Activated T-cell treated with anti-CD3 and anti-CD28 coated beads for 1 hour (primary cell): ENCODE measurements around the gene WIPF2.
A peak's percentile ranks its signal among the peaks of the same experiment; 100 is the strongest.

Experiments used
- DNase-seq: peaks from one replicate; pipeline ENCODE4 v3.0.0-alpha.2; 2020; ENCODE audit warnings: low read depth

WIPF2 gene

DNA sequence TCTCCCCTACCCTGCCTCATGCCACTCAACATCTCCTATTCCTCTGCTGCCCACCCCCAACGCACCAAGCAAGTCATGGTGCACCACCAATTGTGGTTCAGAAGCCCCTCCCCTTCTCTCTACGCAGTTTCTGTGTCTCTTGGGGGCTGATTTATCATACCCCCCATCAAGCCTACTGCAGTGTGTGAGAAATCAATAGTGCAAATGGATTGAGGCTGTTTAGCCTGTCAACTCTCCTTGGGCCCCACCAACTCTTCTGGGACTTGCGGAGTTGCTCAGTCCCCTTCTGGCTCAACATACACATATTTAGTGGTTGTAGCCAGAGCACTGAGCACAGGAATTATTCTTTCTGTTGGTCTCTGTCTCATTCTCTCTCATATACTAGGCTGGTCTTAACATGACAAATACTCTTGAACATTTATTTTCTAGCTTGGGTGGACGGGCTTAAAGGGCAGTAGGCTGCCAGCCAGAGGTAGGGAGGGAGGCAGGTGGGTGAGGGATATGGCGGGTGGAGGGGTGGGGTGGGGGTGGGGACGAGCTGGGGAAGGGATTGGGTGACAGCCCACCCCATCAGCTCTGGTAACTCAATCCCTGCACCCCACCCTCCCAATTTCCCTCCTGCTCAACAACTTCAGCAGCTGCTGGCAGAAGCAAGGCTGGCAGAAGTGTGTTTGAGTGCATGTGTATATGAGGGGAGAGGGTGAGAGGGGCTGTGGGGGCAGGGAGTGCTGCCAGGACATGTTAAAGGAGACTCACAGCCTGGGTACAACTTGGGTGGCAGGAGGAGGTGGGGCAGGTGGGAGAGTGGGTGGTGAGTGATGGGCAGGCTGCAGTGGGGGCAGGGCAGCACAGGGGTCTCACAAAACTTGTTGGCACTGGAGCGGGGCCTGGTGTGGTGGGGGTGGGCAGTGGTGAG, 94.8 kb downstream of the WIPF2 start:
- DNase-seq, result no peak

DNA sequence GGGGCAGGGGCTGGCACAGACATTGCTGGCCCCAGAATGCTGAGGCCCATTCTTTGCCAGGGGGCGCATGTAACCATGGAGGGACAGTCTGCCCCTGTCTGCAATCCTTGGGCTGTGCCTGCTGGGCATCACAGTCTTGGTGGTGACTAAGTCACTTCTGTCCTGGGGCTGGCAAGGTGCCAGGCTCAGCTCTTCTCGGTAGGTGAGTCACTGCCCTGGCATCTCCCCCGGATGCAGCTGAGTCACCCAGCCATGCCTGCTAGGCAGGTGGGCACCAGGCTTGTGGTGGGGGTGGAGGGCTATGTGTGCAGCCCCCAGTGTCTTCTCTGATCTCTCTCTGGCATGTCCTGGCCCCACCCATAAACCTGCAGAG, 95.5 kb downstream of the WIPF2 start:
- DNase-seq, result peak; percentile 86

DNA sequence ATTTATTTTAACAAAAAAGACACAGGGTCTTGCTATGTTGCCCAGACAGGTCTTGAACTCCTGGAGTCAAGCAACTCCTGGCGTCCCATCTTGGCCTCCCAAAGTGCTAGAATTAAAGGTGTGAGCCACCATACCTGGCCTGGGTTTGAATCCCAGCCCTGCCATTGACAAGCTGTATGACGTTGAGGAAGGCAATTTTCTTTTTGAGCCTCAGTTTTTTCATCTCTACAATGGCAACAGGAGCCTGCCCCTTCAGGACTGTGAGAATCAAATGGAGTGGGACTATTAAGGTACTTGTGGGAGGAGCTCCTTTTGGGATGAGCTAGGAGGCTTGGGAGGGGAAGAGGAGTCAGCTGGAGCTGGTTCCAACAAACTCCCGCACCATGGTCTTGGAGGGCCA, 96.1 kb downstream of the WIPF2 start:
- DNase-seq, result no peak

DNA sequence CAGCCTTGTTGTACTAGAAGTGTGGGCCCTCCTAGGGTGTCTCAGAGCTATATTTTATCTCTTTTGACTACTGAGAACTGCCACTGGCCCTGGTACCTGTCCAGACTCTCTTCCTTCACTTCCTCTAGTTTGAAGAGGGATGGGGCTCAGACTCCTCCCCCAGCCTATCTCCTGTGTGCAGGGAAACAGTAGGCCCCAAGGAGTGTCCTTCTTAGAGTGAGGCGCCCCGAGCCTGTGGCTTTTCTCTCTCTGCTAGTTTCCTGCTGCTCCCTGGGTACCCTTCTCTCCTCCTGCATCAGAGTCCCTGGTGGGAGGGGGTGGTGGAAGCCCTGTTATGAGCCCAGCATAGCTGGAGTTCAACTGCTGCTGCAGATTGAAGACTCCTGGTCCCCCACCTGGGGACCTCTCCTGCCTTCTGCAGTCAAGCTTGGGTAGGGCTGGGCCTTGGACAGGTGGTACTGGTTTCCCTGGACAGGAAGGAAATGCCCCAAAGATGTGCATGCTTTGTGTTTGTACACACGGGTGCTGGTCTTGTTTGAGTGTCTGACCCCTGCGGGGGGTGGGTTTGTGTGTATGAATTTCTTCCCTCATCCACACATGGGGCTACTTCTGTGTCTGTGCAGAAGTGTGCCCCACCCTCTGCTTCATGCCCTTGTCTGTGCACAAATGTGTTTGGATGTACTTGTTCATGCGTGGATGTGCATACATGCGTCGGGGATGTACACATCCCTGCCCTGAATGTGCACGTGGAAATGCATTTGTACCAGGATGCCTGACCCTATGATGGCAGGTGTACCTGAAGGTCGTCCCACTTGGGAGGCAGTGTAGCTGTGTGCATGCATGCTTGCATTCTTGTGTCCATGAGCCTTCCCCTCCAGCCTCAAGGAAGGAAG, 96.8 kb downstream of the WIPF2 start:
- no peak for DNase-seq

DNA sequence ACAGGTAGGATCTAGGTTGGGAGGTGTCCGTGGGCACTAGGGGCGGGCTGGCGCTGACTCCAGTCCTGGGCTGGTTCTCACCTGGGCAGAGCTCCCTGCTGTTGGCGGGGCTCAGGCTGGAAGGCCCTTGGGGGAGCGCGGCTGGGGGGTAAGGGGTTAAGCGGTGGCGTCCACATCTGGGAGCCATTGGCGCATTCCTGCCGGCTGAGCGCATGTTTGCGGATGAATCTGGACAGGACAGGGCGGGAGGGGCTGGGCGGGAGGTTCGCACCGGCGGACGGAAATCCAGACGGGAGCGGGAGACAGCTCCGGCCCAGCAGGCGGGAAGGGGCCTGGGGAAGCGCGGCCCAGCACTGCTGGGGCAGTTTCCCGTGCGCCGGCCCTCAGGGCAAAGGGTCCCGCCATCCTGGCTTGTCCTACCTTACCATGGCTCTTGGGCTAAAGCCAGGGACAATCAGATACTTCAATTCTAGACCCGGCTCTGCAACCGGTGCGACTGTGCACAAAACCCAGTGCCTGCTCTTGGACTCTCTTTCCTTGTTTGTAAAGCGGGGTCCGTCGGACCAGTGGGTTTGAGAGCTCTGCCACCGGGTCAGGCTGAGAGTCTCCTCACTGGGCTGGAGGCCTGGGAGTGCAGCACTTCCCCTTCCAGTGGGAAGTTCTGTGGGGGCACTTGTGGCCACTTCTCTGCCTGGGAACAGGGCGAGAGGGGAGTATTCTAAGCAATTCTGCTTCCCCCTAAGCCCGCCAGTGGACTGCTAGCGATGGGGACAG, 97.7 kb downstream of the WIPF2 start:
- no peak for DNase-seq

DNA sequence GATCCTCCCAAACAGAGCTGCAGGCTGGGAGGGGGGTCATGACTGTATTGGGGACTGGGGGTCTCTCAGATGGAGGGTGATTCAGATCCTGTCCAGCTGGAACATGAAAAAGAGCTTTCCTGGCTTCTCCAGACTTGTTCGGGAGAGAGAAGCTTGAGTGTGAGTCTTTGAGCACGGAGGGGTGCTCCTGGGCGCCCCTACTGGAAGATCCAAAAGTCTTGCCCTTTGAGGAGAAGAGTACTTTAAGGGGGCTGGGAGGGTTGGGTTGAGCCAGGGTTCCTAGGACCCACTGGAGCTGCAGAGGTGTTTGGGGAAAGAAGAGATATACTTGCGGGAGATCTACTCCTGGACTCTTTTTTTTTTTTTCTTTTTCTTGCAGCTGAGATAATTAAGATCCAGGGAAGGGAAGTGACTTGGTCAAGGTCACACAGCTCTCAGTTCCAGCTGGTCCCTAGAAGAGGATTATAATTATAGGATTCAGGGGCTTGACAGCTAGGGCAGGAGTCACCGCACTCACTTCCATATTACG, 98.3 kb downstream of the WIPF2 start:
- peak; percentile 45 for DNase-seq

DNA sequence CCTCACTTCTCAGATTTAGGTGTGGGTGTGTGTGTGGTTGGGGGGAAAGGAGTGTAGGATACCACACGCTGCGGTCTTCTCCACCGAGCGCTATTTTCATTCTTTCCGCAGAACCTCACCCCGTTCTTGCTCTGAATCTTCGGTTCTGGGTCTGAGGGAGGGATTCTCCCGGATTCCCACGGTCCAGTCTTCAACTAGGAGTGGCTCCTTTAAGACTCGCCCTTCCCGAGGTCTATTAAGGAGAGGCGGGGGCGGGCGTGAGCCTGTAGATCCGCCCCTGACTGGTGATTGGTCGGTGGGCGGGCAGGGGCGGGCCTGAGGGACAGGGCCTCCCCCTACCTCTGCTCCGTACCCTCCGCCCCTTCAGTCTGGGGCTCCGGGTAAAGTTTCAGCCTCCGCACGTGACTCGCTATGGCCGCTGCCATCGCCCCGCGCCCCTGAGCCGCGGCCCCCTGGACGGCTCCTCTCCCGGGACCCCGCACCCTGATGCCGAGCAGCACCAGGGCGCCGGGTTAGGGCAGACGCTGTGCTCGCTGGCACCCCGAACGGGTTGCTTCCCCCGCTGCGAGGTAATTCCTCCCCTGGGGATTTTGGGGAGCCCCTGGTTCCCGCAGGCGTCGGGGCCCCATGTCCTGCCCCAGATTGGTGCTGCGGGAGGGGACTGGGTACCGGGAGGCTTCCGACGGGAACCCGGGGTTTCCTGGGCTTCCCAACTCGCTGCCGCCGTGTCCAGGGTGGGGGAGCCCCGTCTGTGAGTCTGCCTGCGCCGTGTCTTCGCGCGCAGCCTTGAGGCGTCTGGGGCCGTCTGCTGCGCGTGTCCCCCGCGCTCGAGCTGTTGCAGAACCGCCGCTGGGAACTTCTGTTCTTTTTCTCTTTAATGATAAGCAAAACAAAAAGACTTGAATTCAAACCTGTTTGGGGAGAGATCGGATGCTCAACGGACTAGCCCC, 99.1 kb downstream of the WIPF2 start:
- peak; percentile 90 for DNase-seq

DNA sequence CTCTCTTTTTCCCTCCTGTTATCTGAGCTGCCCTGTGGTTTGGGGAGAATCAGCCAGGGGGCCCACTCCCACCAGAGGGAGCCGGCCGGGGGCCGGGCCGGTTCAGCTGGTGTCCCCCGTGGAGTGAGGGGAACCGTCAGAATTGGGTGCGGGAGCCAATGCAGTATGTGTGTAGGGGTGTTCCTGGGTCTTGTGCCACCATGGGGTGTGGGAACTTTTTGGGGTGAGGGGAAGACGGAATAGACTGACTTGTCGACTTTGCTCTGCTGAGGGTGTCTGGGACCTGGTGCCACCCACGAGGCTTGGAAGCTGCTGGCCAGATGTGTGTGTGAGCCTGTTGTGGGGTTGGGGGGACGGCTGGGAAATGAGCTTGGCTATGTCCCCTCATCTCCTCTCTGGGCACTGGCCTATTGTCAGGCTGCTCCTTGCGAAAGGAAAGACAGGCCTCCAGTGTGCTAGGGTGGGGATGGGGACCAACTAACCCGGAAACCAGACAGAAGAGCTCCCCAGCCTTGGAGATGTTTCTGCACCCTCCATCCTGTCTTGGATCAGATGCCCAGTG, 99.8 kb downstream of the WIPF2 start:
- no peak for DNase-seq

DNA sequence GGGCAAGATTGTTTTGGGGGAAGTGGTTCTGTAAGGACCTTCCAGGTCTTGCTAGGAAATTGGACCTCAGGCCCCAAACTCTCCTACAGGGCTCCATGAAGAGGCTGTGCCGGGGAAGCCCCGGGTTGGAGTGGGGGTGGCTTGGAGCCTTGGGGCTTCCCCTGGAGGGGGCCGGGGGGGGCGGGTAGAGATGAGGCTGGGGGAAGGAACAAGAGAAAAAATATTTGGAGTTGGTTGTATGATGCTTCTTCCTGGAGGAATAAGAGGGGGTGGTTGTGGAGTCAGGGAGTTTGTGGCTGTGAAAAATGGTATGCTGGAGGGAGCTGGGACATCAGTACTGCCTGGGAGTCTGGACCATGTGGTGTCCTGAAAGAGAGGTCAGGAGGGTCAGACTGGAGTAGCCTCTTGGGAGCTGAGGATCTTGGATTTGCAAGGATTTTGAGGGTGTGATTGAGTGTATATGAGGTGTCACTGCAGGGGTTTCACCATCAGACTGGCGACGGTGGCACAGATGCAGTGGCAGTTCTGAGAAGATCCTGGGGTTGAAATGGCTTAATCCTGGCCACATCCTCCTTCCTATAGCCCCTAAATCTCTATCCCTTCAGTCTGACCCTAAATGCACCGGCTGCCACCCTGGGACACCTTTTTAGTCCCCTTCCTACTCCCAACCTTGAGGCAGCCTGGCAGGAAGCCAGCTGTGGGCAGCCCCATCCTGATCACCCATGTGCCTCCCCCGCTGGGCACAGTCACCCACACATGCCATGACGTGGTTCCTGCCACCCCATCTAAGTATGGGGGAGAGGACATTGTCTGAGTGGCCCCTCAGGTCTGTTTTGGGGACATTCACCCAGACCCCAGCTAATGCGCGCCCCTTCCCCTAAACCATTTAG, 100.8 kb downstream of the WIPF2 start:
- peak; percentile 78 for DNase-seq

DNA sequence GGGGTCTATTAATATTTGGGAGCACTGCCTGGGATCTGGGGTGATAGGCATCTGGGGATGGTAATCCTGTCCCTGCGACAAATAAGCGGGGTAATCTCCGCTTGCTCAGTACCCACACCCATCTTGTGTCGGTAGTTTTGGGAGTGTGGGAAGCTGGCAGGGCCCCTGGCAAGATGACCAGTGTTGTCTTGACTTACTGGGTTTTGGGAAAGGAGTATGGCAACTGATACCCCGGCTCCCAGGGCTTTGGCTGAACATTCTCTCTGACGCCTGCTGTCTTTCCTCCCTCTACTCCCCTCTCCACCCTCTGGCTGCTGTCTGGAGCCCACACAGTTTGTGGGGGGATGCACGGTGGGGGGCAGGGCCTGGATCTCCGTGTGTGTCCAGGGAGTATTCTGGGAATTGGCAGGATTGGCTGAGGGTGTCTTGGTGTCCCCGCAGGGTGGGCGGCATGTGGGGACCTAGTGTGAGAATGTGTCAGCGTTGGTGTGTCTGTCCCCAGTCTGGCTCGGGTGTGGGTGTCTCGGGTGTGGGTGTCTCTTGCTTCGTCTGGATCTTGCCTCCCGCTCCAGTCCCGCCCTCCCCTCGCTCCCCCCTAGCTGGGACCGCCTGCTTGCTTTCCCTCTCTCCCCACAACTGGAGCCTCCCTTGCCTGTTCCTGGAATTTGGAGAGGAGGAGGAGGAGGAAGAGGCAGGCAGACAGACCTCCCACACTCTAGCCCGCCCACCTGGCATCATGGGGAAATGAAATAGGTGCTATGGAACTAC, 101.8 kb downstream of the WIPF2 start:
- peak; percentile 56 for DNase-seq

DNA sequence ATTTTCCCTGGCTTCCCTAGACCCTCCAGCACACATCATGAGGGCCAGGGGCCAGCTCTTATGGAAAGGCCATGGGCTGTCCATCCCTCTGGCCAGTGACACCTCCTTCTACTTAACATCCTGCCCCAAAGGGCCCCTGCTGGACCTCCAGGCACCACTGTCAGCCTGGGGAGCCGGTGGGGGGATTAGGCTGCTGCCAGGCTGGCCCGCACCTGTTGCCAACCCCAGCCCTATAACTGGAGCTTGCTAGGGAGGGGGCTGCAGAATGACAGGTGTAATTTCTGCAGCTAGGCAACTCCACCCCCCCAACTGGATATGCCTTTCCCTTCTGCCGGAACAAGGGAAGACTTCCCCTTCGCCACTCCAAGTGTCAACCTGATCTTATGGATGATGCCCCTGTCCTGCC, 102.4 kb downstream of the WIPF2 start:
- no peak for DNase-seq

DNA sequence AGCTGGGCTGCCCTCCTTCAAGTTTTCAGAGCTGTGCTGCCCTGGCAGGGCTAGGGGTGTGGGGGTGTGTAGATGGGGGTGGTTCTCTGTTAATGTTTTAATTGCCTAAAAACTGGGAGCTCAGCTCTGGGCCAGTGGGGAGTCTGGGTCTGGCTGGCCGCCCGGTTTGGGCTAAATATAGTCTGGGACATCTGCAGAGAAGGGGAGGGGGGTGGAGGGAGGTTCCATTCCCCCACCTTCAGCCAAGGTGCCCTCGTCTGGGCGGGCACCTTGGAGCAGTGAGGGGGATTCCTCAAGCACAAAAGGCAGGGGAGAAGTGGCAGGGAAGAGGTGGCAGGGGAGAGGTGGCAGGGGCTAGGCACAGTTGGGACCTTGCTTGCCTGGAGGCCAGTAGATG, 102.9 kb downstream of the WIPF2 start:
- DNase-seq, result no peak

DNA sequence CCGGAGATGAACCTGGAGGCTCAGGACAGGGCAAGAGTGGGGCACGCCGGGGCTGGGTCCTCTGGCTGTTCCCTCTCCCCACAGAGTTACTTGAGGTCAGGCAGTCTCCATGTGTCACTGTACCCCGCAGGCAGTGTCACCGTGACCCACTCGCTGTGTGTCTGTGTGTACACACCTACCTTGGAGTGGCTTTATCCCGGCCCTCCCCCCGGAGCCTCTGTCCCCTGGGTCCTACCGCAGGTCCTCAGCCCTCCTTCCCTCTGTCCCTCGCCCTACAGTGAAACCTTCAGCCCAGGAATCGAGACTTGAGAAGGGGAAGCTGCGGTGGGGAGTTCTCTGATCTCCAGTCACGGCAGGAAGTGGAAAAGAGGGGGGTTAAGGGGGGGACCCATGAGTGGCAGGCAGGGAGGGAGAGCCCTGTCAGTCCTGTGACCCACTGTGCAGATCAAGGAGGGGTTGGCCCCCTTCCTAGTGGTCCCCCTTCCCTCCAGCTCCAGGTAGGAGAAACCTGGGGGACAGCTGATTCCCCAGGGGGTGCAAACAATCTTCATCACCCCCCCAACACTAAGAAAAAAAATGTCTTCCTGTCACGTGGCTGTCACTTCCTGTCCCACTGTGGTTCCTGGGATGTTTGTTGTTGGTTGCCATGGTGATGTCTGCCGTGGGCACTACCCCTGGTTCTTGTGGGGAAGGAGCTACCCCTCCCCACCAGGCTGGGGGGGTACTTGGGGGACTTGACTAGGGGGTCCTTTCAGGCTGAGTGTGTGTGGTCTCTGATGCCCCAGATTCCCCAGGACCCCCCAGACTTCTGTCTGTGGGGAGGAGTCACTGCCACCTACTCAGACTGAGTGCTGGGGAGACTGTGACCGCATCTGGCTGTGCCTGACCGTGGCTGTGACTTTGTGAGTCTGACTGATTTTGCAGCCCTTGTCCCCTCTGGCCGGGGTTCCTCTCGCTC, 103.5 kb downstream of the WIPF2 start:
- peak; percentile 79 for DNase-seq

DNA sequence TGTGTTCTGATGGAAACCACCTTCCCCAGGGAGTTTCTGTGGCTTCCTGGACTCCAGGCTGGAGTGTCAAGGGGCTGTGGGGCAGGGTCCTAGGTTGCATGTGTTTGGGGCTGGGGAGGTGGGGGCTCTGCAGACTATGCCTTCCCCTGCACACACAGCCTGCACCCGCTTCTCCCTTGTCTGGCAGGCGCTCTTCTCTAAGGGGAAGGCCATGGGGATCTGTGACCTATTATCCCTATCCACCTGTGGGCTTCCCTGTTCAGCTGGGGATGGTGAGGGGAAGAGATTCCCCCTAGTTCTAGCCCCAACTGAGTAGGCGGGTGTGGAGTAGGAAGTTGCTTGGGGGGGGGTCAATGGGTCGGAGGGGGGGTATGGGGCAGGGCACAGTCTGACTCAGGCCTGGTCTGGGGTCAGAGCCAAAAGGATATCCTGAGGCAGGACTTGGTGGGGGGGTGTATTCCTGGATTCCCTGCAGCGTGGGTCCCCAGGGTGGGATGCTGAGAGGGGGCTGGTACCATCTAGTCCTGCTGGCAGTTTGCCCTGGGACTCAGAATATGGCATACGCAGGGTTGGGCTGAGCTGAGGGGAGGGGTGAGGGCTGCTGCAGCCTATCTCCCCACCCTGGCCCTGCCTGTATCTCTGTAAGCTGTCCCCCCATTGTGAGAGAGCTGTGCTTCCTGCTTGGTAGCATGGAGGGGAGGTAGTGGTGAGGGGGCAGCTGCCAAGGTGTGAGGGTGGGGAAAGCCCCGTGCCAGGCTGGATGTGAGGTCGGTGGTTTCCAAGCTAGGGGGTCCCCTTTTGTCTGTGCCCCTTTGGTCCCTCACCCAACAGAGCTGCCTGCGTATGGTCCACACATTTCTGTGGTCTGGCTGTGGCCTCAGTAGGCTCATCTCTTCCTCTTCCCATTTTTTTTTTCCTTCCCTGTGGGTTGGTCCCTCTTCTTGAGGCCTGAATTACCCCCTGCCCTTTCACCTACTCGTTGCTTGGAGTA, 104.6 kb downstream of the WIPF2 start:
- DNase-seq, result peak; percentile 50

DNA sequence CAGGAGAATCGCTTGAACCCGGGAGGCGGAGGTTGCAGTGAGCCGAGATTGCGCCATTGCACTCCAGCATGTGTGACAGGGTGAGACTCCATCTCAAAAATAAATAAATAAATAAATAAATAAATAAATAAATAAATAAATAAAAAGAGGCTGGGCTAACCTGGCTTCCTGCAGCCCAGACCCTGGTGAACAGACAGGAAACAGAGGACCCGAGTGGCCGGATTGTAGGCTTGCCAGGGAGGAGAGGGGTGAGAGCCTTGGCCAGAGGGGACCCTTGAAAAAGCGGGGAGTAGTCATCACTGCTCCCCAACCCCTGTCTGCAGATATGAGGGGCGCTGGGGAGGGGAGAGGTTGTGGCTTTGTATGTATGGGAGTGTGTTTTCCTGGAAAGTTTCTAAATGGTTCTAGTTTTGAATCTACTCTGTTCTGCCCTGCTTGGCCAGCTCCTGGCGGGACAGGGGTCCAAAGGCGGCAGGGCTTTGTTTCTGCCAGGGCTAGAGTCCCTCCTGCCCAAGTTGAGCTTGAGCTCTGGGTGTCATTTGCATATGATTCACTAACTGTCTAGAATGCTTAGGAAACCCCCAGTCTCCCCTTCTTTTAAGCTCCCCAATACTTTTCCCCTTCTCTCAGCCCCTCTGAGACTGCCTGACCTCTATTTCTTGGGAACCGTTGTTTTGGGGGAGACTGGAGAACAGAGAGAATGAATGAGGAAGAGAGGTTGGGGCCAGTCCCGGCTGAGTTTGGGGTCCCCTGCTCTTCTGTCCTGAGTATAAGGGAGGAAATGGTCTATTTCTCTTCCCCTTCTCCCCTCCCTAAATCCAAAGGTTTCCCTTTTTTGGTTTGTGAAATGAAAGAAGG, 106.3 kb downstream of the WIPF2 start:
- no peak for DNase-seq
